ENCODE measurements around the gene HARBI1. TPM values are rescaled to one million over a fixed set of nuclear protein-coding genes. Genes with fewer than 3 reads are reported as not detected.
A peak's percentile ranks its signal among the peaks of the same experiment; 100 is the strongest.

Gene HARBI1
- total and polyA plus RNA-seq, 2 of the 4 experiments (the other 2 are of a cell fraction) = 2.7 to 5.2 TPM

DNA sequence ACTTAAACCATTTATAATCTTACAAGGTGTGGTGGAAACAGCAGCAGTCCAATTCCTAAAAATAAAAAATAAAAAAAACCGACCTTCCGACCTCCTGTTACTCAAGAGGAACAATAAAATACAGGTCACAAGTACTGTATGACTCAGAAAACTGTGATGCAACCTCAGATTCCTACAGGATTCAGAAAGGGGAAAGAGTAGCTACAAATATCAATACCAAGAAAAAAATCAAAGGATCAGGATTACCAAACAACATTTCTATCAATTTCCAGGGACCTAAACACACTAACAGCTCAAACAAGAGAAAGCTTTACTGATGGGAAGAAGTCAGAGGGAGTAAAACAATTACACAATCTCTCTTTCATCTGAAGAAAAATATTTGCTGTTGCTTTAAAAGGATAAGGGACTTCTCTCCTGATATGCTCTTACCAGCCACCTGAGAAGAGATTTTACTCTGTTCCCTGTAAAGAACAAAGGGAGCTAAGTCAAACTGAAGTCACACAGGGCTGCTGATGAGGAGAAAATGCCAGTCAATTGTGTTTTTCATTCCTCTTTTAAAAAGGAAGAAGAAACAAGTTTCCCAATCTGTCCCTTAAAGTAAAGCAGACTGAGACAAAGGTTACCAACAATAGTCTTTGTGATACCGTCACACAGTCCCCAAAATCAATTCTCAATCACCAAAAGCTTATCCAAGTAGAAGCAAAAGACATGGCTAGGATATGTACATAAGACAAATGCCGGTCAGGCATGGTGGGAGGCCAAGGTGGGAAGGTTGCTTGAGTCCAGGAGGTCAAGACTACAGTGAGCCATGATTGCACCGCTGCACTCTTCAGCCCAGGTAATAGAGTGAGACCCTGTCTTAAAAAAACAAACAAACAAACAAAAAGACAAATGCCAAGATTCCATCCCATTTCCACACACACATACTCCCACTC lies 62.5 kb downstream of the HARBI1 start:
- Histone ChIP-seq H4K91ac (ENCODE audit: insufficient read depth, low read depth, low read length) (no peak overlapping the region), H4K20me1 (ENCODE audit: insufficient read depth, low read length) (peaks cover 39% of the 10 kb centered on the region), H2BK15ac (ENCODE audit: low read depth, low read length) (no peak overlapping the region), H3K4ac (ENCODE audit: low read depth, low read length) (no peak overlapping the region; the same call in 1 of the 2 replicates), H2AK5ac (ENCODE audit: low read depth, low read length) (peak overlapping the region; percentile 30; the same call in 1 of the 2 replicates), H3K27me3 (ENCODE audit: control insufficient read depth, insufficient read depth, low read length) (no peaks in the 10 kb centered on the region), H4K5ac (ENCODE audit: low read depth, low read length) (peak overlapping the region; percentile 83), H3K4me1 (ENCODE audit: control insufficient read depth, insufficient read depth, low read length) (peaks cover 21% of the 10 kb centered on the region), H3K9me1 (ENCODE audit: insufficient read depth, low read length) (peaks cover 12% of the 10 kb centered on the region), H3K9me3 (ENCODE audit: control insufficient read depth, insufficient read depth, low read length) (no peaks in the 10 kb centered on the region), H3K36me3 (ENCODE audit: control insufficient read depth, insufficient read depth, low read length) (no peaks in the 10 kb centered on the region), H3K14ac (replicated peaks; ENCODE audit: low read depth, low read length) (no peak overlapping the region; the same call in 1 of the 2 replicates), H3K18ac (ENCODE audit: low read depth, low read length) (peak overlapping the region; percentile 89), H3K79me1 (ENCODE audit: low read depth in 1 of 2, low read length in 2 of 2) (peaks cover 23 to 62% of the 10 kb centered on the region in 2 experiments), H3K4me2 (ENCODE audit: low read depth, low read length) (peak overlapping the region; percentile 94), H2BK5ac (ENCODE audit: low read depth, low read length, poor library complexity, severe bottlenecking) (peak overlapping the region; percentile 40), H3K9ac (ENCODE audit: low read depth, low read length) (no peak overlapping the region), H3K4me3 (ENCODE audit: insufficient read depth, low read depth, low read length) (no peak overlapping the region), H2BK20ac (ENCODE audit: low read depth, low read length) (0 out of 2 replicates have a peak overlapping the region, but pooled peaks have one; percentile 12), H4K8ac (ENCODE audit: low read depth in 2 of 2, low read length in 2 of 2) (no peak overlapping the region; a peak in 2 of 4 replicates), H2AFZ (replicated peaks; ENCODE audit: low read length, poor library complexity) (no peak overlapping the region), H2BK120ac (ENCODE audit: low read depth, low read length) (no peak overlapping the region), H3K27ac (ENCODE audit: insufficient read depth, low read length) (peak overlapping the region; percentile 25; the same call in 1 of the 2 replicates), H3K56ac (ENCODE audit: extremely low read depth, insufficient read depth, low read length) (no peak overlapping the region), H3K23ac (ENCODE audit: low read depth, low read length) (no peak overlapping the region), H2AK9ac (replicated peaks; ENCODE audit: low read depth, low read length, poor library complexity) (no peak overlapping the region)
- TF ChIP-seq RAD21 (IDR thresholded peaks at IDR 0.05; ENCODE audit: low read length) = no peak
- no peak for TF ChIP-seq MAZ (IDR thresholded peaks at IDR 0.05; ENCODE audit: borderline replicate concordance, low read depth, low read length)
- TF ChIP-seq, protein P1, sequence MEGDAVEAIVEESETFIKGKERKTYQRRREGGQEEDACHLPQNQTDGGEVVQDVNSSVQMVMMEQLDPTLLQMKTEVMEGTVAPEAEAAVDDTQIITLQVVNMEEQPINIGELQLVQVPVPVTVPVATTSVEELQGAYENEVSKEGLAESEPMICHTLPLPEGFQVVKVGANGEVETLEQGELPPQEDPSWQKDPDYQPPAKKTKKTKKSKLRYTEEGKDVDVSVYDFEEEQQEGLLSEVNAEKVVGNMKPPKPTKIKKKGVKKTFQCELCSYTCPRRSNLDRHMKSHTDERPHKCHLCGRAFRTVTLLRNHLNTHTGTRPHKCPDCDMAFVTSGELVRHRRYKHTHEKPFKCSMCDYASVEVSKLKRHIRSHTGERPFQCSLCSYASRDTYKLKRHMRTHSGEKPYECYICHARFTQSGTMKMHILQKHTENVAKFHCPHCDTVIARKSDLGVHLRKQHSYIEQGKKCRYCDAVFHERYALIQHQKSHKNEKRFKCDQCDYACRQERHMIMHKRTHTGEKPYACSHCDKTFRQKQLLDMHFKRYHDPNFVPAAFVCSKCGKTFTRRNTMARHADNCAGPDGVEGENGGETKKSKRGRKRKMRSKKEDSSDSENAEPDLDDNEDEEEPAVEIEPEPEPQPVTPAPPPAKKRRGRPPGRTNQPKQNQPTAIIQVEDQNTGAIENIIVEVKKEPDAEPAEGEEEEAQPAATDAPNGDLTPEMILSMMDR (conservative IDR thresholded peaks at IDR 0.05; ENCODE audit: low read depth, low read length) = no peak
- no peak; the same call in 1 of the 2 replicates for TF ChIP-seq BHLHE40 (IDR thresholded peaks at IDR 0.05; ENCODE audit: low read depth, low read length)
- TF ChIP-seq MAFK (IDR thresholded peaks at IDR 0.05; ENCODE audit: low read depth, low read length) = no peak
- no peak for TF ChIP-seq NFE2L2 (IDR thresholded peaks at IDR 0.05; ENCODE audit: low read depth, low read length)
- peak; percentile 67; the same call in 1 of the 2 replicates for TF ChIP-seq FOS (IDR thresholded peaks at IDR 0.05; ENCODE audit: low read depth, low read length)
- TF ChIP-seq, protein P2, sequence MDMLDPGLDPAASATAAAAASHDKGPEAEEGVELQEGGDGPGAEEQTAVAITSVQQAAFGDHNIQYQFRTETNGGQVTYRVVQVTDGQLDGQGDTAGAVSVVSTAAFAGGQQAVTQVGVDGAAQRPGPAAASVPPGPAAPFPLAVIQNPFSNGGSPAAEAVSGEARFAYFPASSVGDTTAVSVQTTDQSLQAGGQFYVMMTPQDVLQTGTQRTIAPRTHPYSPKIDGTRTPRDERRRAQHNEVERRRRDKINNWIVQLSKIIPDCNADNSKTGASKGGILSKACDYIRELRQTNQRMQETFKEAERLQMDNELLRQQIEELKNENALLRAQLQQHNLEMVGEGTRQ (IDR thresholded peaks at IDR 0.05; ENCODE audit: low read depth, low read length) = no peak
- no peak for TF ChIP-seq CHD1 (IDR thresholded peaks at IDR 0.05; ENCODE audit: low read depth, low read length)
- TF ChIP-seq POLR2A (IDR thresholded peaks at IDR 0.05; ENCODE audit: low read depth, low read length) = no peak
- peak; percentile 95 for TF ChIP-seq CEBPB (IDR thresholded peaks at IDR 0.05; ENCODE audit: low read depth, low read length)
- no peak for TF ChIP-seq ELK1 (IDR thresholded peaks at IDR 0.05; ENCODE audit: borderline replicate concordance, low read depth, low read length)
- TF ChIP-seq SMC3 (IDR thresholded peaks at IDR 0.05; ENCODE audit: low read depth, low read length) = no peak
- TF ChIP-seq RFX5 (IDR thresholded peaks at IDR 0.05; ENCODE audit: low read depth, low read length) = no peak
- DNase-seq (peak; percentile 80), ATAC-seq (ENCODE audit: low read depth) (peak; percentile 59)
- no TSS peak for BruUV-seq (replicated peaks)
- no CpG with 5 or more reads among the region's 5 CpGs for WGBS, 2 experiments (ENCODE audit: extremely low coverage in 2 of 2, insufficient read length in 1 of 2)
- ChIA-PET CTCF (interaction anchor here (0.5 kb wide), 1 partner anchor 79 kb away, joined by 5 read pairs; no protein-coding TSS in a partner anchor), POLR2A (ENCODE audit: unreplicated experiment) (no interaction called here)
- in situ Hi-C loops (cut with MboI; ENCODE audit: low sequenced_read_pairs) = no loop called here
- intact Hi-C loops (cut with micrococcal nuclease) = no loop called here
- dilution Hi-C loops (cut with HindIII; ENCODE audit: low sequenced_read_pairs, unreplicated experiment) = no loop called here

Measured in IMR-90 (cell line).